K562 (cell line): Measurements from ENCODE around the gene AP1M1. TPM values are rescaled to one million over a fixed set of nuclear protein-coding genes. Genes with fewer than 3 reads are reported as not detected.

Experiments used
- ARID1B ChIP-seq: fragments of 450-650 bp; IDR thresholded peaks from 2 replicates; pipeline ENCODE4 v1.6.1; 2016; ENCODE audit warnings: antibody characterized with exemption, mild to moderate bottlenecking, inconsistent platforms
- BACH1 ChIP-seq: fragments of 200-800 bp; sonication (Bioruptor generic); IDR thresholded peaks from 2 replicates; pipeline ENCODE4 v1.6.1; 2016; ENCODE audit warnings: missing genetic modification characterization, missing compliant biosample characterization
- CEBPG ChIP-seq, 3 experiments: fragments of 200-800 bp in 1 of 3; sonication (Bioruptor generic) in 1 of 3; sonication (generic) in 1 of 3; formaldehyde crosslinking in 1 of 3; IDR thresholded peaks in 2 of 3; conservative IDR thresholded peaks in 1 of 3; 2 replicates each; pipeline versions ENCODE4 v1.6.1 to v1.8.0; 2016 to 2022; ENCODE audit warnings: missing compliant biosample characterization in 2 of 3, missing genetic modification characterization in 2 of 3, mild to moderate bottlenecking in 1 of 3, missing genetic modification reagents in 1 of 3
- DACH1 ChIP-seq: fragments of 450-650 bp; IDR thresholded peaks from 2 replicates; pipeline ENCODE4 v1.6.1; 2018; ENCODE audit not compliant: partially characterized antibody
- ESRRA ChIP-seq: fragments of 450-650 bp; IDR thresholded peaks from 2 replicates; pipeline ENCODE4 v1.6.1; 2014; ENCODE audit warnings: low read depth, mild to moderate bottlenecking, moderate library complexity, borderline replicate concordance
- FOS ChIP-seq: IDR thresholded peaks from 3 replicates; pipeline ENCODE4 v1.6.1; 2011; ENCODE audit not compliant: insufficient read length; ENCODE audit errors: extremely low read depth
- FOSL1 ChIP-seq: fragments of 200-800 bp; sonication (Bioruptor generic); conservative IDR thresholded peaks from 2 replicates; pipeline ENCODE4 v1.6.1; 2016; ENCODE audit warnings: missing genetic modification characterization, missing compliant biosample characterization
- FOXK2 ChIP-seq, 2 experiments: fragments of 450-650 bp; IDR thresholded peaks in 1 of 2; conservative IDR thresholded peaks in 1 of 2; 2 replicates each; pipeline ENCODE4 v1.6.1; 2016; ENCODE audit warnings: low read depth in 2 of 2, mild to moderate bottlenecking in 1 of 2
- FOXP1 ChIP-seq: sonication (generic); formaldehyde crosslinking; IDR thresholded peaks from 2 replicates; pipeline ENCODE4 v1.8.0; 2022; ENCODE audit warnings: mild to moderate bottlenecking, missing genetic modification reagents
- GTF2F1 ChIP-seq: IDR thresholded peaks from 2 replicates; pipeline ENCODE4 v1.6.1; 2011; ENCODE audit warnings: low read depth, low read length, improper control_type of control experiment
- HDGF ChIP-seq: fragments of 450-650 bp; IDR thresholded peaks from 2 replicates; pipeline ENCODE4 v1.6.1; 2016
- MBD1 ChIP-seq: fragments of 250-450 bp; sonication (Bioruptor Pico); IDR thresholded peaks from 2 replicates; pipeline ENCODE4 v1.8.0; 2022; ENCODE audit warnings: inconsistent platforms
- NKRF ChIP-seq: fragments of 450-650 bp; IDR thresholded peaks from 2 replicates; pipeline ENCODE4 v1.6.1; 2016; ENCODE audit warnings: borderline replicate concordance
- PKNOX1 ChIP-seq: fragments of 450-650 bp; IDR thresholded peaks from 2 replicates; pipeline ENCODE4 v1.6.1; 2016
- PPARD ChIP-seq: fragments of 250-450 bp; sonication (Bioruptor Pico); IDR thresholded peaks from 2 replicates; pipeline ENCODE4 v1.8.0; 2022; ENCODE audit warnings: inconsistent platforms, mild to moderate bottlenecking, moderate library complexity
- PURB ChIP-seq: sonication (generic); formaldehyde crosslinking; IDR thresholded peaks from 2 replicates; pipeline ENCODE4 v1.9.0; 2021; ENCODE audit warnings: low read depth, mild to moderate bottlenecking, missing genetic modification reagents
- RBM15 ChIP-seq: fragments of 200-400 bp; formaldehyde crosslinking; IDR thresholded peaks from 2 replicates; pipeline ENCODE4 v1.6.1; 2018; ENCODE audit warnings: mild to moderate bottlenecking, low read length, moderate library complexity; ENCODE audit not compliant: insufficient read depth
- SMAD4 ChIP-seq: fragments of 250-450 bp; sonication (Bioruptor Pico); conservative IDR thresholded peaks from 2 replicates; pipeline ENCODE4 v1.8.0; 2021; ENCODE audit warnings: inconsistent platforms, mild to moderate bottlenecking, moderate library complexity
- TFAP4 ChIP-seq: sonication (generic); formaldehyde crosslinking; IDR thresholded peaks from 2 replicates; pipeline ENCODE4 v1.8.0; 2022; ENCODE audit warnings: missing genetic modification reagents, mild to moderate bottlenecking, moderate library complexity, borderline replicate concordance
- polyA plus RNA-seq, 8 experiments: library from polyadenylated mRNA; depleted of rRNA in 4 of 8; stranded (reverse) in 5 of 8; unstranded in 3 of 8; fragments of >200 nt; fragmentation: Nextera tagmentation in 2 of 8; fragmentation: Illumina TruSeq in 1 of 8; extraction: Ambion mirVana in 2 of 8; extraction: Trizol in 1 of 8; gene quantifications; 2 replicates each; pipeline versions ENCODE4 v1.2.1 to v1.2.3, GENCODE V29; 2011 to 2014; ENCODE audit warnings: inconsistent platforms in 1 of 8, missing spikeins in 1 of 8
- total RNA-seq, 7 experiments: library from RNA; depleted of rRNA in 6 of 7; stranded (reverse); fragments of >200 nt in 6 of 7; fragmentation: Illumina TruSeq in 2 of 7; extraction: Trizol in 2 of 7; gene quantifications; 2 replicates each; pipeline versions ENCODE4 v1.2.1 to v1.2.3, GENCODE V29; 2011 to 2021; ENCODE audit warnings: low replicate concordance in 1 of 7
- TF ChIP-seq, protein P1 (sequence below): fragments of 450-650 bp; formaldehyde crosslinking; IDR thresholded peaks from 2 replicates; pipeline ENCODE4 v1.4.0; 2020; ENCODE audit warnings: mild to moderate bottlenecking, moderate library complexity

Gene AP1M1
- total and polyA plus RNA-seq, 9 of the 15 experiments (the other 6 are each of a cell fraction or from before 2014, with no cell fraction given): 0.87 to 56.2 (median 29.1) TPM

DNA sequence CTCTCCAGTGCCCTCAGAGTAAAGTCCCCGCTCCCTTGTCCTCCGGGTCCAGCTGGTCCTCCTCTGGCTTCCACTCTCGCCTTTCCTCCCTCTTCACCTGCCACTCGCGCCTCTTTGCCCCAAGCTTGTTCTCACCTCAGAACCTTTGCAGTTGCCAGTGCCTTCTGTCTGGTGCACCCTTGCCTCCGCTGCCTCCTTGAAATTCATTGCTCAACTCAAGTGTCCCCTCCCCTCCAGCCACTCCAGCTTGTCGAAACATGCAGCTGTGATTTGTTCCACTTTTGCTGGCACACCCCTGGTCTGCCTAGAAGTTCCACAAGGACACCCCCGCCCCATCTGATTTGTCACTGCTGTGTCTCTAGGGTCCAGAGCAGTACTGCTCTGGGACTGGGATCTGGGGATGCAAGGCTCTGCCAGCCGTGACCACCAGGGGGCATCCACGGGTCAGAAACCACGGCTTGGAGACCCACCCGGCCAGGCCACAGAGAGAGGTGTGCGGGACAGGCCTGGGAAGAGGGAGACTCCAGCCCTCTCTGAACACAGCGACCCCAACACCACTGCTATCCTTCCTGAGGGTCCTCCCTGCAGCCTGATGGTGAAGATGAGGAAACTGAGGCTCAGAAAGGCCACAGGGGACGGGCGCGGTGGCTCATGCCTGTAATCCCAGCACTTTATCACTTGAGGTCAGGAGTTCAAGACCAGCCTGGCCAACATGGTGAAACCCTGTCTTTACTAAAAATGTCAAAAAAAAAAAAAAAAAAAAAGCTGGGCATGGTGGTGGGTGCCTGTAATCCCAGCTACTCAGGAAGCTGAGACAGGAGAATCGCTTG lies 49.9 kb downstream of the AP1M1 start (continued):
- no peak for TF ChIP-seq PPARD (CRISPR knock-in tag)
- TF ChIP-seq ARID1B: no peak
- no peak for TF ChIP-seq DACH1
- TF ChIP-seq, protein P1, sequence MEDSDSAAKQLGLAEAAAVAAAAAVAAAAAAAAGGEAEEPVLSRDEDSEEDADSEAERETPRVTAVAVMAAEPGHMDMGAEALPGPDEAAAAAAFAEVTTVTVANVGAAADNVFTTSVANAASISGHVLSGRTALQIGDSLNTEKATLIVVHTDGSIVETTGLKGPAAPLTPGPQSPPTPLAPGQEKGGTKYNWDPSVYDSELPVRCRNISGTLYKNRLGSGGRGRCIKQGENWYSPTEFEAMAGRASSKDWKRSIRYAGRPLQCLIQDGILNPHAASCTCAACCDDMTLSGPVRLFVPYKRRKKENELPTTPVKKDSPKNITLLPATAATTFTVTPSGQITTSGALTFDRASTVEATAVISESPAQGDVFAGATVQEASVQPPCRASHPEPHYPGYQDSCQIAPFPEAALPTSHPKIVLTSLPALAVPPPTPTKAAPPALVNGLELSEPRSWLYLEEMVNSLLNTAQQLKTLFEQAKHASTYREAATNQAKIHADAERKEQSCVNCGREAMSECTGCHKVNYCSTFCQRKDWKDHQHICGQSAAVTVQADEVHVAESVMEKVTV (CRISPR knock-in tag): peak; percentile 94
- TF ChIP-seq FOS: no peak
- TF ChIP-seq NKRF: no peak
- no peak for TF ChIP-seq BACH1 (tag)
- no peak for TF ChIP-seq MBD1 (CRISPR knock-in tag)
- peak; percentile 53; the same call in 1 of the 2 replicates for TF ChIP-seq ESRRA
- peak; percentile 56; the same call in 1 of the 2 replicates for TF ChIP-seq TFAP4 (CRISPR knock-in tag)
- TF ChIP-seq CEBPG (CRISPR knock-in tag; IDR thresholded peaks at IDR 0.05): no peak
- no peak for TF ChIP-seq CEBPG (tag; conservative IDR thresholded peaks at IDR 0.05 in 1 of 2, IDR thresholded peaks at IDR 0.05 in 1 of 2)
- TF ChIP-seq GTF2F1: no peak
- no peak for TF ChIP-seq FOXP1
- peak; percentile 46; the same call in 1 of the 2 replicates for TF ChIP-seq HDGF
- no peak for TF ChIP-seq FOSL1 (tag)
- no peak for TF ChIP-seq PKNOX1
- no peak for TF ChIP-seq RBM15
- TF ChIP-seq FOXK2 (conservative IDR thresholded peaks at IDR 0.05 in 1 of 2, IDR thresholded peaks at IDR 0.05 in 1 of 2; ENCODE audit: low read depth in 2 of 2): no peak
- no peak; the same call in 1 of the 2 replicates for TF ChIP-seq SMAD4
- no peak for TF ChIP-seq PURB (CRISPR knock-in tag)
